GM19455 (cell line): ENCODE data around the gene KLHL42.
"Not testable (repeated sequence)": the region's sequence is repeated elsewhere in the genome, so short reads cannot be mapped to it uniquely, and the experiment has no call there.

ENCODE experiments used
- ATAC-seq: cut with Tn5 transposase; IDR thresholded peaks from one replicate; pipeline ENCODE4 v1.9.1; 2021; ENCODE audit not compliant: unreplicated experiment

Gene KLHL42, protein sequence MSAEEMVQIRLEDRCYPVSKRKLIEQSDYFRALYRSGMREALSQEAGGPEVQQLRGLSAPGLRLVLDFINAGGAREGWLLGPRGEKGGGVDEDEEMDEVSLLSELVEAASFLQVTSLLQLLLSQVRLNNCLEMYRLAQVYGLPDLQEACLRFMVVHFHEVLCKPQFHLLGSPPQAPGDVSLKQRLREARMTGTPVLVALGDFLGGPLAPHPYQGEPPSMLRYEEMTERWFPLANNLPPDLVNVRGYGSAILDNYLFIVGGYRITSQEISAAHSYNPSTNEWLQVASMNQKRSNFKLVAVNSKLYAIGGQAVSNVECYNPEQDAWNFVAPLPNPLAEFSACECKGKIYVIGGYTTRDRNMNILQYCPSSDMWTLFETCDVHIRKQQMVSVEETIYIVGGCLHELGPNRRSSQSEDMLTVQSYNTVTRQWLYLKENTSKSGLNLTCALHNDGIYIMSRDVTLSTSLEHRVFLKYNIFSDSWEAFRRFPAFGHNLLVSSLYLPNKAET

DNA sequence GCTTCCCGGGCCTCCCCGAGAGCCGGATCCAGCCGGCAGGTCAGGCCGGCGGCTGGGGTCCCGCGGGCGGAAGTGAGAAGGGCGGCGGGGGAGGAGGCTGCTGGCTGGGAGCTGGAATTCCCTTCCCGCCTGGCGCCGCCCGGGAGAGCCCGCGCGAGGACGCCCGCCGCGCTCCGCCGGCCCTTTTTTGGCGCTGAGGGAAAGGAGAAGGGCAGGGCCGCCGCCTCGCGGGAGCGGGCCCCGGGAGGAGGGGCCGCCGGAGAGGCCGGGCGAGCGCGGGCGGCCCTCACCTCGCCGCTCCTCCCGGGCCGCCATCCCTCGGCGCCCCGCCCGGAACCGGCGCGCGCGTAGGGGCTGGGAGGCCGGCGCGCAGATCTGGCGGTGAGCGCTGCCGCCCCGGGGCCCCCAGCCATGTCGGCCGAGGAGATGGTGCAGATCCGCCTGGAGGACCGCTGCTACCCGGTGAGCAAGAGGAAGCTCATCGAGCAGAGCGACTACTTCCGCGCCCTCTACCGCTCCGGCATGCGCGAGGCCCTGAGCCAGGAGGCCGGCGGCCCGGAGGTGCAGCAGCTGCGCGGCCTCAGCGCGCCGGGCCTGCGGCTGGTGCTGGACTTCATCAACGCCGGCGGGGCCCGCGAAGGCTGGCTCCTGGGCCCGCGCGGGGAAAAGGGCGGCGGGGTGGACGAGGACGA is at the start of gene KLHL42, which contains the start of gene MANSC4:
Gene KLHL42 (plus strand): TSS at position 314 of the 692 bp plus-strand sequence. CDS start 98 bp downstream, at position 412.
Gene MANSC4 (minus strand): TSS at position 317 of the 692 bp plus-strand sequence. CDS start 8,960 bp downstream, outside the sequence.
- peak; percentile 79 for ATAC-seq

DNA sequence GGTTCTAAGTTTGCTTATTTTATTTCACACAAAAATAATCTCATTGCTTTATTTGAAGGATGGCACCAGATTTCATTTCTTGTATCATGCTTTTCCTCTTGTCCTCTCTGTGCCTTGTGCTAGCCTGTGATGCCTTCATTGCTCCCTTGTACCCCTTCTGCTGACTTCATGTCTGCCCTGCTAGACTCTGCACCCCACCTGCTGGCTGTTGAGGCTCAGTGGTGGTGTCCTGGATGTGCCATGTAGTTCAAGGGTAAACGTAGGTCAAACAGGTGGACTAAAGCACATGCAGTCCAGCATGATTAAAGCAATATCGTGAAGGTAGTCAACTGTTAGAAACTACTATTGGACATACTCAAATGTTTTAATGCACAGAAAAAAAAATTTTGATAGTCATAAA is 47.8 kb upstream of the KLHL42 start:
- no peak for ATAC-seq

DNA sequence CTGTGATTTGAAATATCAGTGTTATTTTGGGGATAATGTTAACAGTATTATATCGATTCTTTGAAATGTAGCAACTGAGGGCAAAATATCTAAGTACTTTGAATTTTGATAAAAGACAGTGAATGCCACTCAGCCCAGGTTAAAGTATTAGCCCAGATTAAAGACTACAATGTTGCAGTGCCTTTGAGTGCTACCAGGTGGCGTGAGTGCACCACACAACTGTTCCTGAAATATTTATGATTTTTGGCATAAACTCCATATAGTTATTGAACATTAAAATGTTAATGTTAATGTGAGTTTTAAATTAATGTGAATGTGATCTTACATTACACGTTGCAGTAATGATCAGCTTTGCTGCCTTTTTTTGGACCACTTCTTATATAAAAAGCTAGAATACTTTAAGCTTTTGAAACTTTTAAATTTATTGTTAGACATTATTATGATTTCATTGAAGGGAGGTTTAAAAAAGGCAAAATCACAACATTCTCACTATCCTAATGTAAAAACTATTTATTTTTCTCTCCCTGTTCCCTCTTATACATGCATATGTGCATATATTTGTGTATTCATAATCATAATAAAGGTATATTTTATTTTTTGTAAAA is 46.9 kb upstream of the KLHL42 start:
- ATAC-seq: no peak

DNA sequence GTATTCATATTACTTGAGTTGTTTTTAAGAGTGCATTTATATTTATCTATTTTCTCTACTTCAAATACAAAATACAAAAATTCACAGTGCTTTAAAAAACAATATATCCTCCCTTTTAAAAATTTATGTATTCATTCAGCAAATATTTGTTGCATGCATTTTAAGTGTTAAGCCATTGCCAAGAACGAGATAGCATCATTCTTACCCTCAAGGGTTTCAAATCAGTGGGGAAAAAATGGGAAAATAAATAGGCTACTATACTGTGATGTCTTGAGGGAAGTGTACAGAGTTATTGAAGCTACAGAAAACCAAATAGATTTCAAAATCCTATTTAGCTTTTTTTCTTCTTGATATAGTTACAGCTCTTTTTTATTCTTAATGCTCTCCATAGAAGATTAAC is 46.2 kb upstream of the KLHL42 start:
- no peak for ATAC-seq

DNA sequence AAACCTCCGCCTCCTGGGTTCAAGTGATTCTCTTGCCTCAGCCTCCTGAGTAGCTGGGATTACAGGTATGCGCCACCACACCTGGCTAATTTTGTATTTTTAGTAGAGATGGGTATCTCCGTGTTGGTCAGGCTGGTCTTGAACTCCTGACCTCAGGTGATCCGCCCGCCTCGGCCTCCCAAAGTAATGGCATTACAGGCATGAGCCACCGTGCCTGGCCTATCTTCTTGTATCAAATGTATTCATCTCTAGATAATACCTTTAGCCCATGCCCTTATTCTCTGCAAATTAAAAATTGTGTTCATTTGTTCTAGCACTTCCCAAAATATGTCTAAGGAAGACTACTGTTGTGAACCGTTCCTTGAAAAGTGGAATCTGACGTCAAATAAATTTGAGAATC is 45.7 kb upstream of the KLHL42 start:
- ATAC-seq: not testable (repeated sequence)

DNA sequence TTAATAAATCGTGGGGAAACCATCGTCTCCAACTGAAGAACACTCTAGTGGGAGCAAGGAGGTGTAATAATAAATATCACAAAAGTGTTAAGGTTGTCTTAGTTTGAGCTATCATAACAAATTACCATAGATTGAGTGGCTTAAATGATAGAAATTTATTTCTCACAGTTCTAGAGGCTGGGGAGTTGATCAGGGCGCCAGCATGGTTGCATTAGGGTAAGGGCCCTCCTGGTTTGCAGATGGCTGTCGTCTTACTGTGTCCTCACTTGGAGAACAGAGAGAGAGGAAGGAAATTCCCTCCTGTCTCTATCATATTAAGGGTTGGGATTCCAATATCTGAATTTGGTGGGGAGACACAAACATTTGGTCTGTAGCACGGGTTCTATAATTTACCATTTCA is 36.4 kb upstream of the KLHL42 start:
- ATAC-seq: no peak

DNA sequence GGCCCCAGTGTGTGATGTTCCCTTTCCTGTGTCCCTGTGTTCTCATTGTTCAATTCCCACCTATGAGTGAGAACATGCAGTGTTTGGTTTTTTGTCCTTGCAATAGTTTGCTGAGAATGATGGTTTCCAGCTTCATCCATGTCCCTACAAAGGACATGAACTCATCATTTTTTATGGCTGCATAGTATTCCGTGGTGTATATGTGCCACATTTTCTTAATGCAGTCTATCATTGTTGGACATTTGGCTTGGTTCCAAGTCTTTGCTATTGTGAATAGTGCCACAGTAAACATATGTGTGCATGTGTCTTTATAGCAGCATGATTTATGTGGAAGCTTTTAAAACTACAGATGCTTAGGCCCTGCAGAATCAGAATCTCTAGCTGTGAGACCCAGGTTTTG is 34.3 kb upstream of the KLHL42 start:
- not testable (repeated sequence) for ATAC-seq

DNA sequence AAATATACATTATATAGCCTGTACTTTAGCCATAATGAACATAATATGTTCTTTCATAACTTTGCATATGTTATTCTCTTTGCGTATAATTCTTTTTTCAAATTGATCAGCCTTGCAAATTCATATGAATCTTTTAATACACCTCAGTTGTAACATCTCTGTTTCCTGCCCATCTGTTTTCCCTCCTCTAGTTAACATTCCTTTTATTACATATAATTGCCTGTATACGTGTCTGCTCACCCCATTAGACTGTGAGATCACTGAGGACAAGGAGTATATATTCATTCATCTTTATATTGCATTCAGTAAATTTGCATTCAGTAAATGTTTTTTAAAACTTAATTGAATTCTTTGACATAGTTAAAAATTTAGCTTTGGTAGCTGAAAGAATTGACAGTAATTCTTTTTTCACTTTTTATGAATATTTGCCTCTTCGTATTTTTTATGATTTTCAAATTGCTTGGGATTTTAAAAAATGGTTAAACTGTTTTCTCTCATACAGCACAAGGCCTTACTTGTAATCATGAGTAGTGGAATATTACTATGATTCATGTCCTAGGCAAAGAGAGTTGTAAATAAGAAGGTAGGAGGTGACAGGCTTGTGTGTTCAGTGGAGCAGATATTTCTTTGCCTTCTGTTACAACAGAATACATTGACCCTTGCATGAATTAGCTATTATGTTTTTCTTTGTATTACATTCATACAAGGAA is 32.8 kb upstream of the KLHL42 start:
- ATAC-seq: no peak

DNA sequence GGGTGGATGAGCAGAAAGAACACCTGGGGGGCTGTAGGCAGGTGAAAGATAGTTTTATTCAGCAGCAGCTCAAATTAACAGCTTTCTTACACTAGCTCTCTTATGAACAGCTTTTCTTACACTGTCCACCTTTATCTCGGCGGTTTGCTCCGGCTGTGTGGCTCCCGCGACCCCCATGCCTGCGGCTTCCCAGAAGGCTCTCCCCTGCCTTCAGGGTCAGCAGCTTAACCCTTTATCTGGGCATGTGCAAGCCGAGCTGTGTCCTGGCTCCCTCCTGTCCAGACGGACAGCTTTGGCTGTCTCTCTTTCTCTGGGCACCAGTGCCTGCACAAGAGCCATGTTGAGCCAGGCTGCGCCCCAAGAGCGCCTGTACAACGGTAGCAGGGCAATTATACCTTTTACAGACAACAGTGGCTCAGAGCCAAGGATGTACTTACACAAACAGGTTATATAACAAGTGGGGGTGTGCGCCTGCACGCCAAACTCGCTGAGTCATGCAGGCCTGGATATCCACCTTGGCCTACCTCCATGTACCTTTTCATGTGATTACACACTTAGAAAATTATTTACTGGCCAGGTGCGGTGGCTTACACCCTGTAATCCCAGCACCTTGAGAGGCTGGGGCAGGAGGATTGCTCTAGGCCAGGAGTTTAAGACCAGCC is 28.5 kb upstream of the KLHL42 start:
- no peak for ATAC-seq

DNA sequence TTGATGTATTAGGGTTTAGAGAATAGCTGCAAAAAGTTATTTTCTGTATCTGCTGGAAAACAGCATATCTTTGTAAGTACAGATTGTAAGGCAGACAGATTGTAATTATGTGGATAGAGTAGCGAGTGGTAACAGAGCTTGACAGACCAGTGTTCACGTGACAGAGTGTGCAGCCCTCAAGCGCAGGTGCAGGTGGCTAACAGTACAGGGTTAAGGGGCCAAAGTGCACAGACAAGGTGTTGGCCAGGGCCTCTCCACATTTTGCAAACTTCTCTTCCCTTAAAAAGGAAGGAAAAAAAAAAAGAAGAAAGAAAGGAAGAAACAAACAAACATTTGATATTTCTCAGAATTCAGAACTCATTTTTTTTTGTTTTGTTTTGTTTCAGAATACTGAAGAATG is 25.2 kb upstream of the KLHL42 start:
- ATAC-seq: no peak

DNA sequence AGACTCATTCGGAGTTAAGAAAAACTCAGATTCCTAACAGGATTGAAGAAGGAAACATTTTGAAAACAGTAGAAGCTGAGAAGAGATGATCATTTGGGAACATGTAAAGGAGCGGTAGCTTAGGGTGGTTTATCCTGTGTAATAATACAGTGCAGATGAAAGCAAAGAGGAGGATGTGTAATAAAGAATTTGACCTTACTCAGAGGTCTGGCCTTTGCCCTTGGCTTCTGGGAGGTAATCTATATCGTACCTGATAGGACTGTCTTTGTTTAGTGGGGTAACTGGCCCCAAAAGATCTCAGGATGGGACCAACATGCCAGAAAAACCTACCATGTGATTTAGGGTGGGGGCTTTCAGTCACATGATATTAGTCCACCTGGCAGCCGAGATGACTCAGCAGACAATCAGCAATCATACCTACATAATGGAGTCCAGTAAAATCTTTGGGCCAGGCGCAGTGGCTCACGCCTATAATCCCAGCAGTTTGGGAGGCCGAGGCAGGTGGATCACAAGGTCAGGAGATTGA is 23.3 kb upstream of the KLHL42 start:
- no peak for ATAC-seq

DNA sequence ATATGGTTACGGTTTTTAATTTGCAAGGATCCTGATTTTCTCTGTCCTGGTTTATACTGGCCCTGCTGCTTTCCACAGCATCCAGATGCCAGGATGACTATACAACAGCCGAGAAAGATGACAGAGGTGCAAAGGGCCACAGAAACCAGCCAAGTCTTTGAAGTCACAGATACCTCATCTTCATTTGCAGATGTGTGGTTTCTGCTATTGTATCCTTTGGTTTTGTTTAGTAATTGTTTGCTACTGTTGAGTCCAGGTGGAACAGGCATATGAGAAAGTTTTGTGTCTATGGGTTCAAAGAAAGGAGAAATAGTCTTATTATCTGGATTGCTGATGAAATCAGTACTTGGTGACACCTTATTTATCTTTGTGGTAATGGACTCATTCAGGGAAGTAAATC is 17.3 kb upstream of the KLHL42 start:
- ATAC-seq: no peak

DNA sequence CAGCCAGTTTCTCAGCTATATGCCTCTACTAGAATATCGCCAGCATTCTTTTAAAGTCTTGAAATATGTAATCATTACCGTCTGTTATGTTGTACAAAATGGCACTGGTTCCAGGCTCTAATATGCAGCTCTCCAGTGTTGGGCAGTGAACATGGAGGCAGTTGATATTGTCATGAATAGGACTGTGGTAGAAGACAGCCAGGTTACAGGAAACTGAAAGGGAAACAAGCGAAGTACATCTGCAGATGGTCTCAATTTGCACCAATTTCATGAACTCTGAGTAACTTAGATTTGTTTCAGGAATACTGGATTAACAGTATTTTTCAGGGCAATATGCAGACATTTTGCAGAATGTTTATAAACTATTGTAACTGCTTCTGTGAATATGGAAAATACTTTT is 13.4 kb upstream of the KLHL42 start:
- ATAC-seq: no peak

DNA sequence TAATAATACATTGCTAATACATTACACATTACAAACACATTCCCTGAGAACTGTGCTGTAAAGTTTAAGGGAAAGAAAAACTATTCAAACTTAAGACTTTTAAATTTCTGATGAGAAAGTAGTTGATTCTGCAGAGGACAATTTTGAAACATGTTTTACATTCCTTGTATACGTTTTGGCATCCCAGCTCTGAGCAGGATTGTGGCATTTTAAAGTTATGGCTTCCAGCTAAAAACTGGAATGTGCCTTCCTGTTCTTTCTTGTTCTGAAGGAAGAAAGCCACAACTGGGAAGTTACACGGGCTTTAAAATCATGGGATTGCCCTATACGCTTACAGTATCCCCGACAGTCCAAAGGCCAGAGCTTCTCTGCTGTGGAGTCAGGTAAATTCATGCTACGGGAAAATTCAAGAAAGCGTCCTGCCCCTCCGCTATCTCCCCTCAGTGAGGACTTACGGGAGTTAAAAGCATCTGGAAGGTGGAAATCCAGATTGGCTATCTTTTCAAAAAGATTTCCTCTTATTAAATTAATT is 10.8 kb upstream of the KLHL42 start:
- no peak for ATAC-seq

DNA sequence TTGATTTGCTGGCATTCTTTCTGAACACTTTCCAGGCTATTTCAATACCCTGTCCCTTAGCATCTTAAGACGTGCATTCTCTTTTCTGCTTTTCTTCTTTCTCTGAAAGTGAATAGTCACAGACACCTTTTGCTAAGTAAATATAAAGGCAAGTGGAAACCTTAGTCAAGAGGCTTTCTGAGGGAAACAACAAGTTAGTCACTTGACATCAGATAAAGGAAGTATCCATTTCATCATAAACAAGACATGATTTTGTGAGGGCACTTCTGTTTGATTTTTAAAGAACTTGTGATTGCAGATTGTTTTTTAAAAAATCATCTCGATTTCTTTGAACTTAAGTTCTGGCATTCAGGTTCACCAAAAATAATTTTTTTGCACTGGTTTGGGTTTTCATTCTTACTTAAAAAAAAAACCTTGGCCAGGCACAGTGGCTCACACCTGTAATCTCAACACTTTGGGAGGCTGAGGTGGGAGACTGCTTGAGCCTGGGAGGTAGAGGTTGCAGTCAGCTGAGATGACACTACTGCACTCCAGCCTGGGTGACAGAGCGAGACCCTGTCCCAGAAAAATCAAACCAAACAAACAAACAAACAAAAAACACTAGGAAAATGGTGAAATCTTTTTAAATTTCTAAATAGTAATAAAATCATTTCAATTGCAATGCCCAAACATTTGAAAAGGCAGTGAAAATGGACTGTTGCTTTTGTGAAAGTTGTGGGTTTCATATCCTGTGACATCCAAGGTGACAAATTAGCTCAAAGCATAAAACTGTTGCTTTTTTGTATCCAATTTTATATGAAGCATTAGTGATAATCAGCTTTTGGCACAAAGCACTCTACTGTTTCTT is 8.3 kb upstream of the KLHL42 start:
- ATAC-seq: no peak

DNA sequence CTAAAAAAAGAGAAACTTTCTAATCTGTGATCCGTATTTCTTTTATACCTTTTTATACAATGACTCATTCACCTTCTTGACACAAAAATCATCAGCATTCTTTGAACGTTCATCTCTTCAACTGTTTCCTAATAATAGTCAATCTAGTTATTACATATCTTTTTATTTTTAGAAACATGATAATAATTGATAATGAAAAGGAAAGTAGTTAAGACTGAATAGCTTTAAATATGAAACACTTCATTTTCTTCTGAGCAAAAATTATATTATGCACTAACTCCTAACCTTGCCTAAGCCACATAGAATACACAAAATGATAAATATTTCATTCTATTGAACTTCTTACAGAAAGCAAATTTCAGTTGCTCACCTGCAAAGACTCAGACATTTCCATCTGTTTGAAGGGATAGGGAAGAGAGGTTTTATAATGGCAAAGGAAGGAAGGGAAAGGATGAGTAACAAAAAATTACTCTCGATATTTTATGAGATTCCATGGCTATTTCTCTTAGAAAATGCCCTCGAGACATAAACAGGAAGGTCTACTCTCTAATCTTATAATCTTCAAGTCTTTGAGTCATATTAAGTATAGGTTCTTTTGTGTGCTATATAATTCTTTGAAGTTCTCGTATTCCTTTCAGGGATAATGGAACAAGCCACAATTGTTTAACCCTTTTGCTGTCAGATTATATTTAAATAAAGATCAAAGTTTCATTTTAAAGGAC is 7.5 kb upstream of the KLHL42 start:
- no peak for ATAC-seq

DNA sequence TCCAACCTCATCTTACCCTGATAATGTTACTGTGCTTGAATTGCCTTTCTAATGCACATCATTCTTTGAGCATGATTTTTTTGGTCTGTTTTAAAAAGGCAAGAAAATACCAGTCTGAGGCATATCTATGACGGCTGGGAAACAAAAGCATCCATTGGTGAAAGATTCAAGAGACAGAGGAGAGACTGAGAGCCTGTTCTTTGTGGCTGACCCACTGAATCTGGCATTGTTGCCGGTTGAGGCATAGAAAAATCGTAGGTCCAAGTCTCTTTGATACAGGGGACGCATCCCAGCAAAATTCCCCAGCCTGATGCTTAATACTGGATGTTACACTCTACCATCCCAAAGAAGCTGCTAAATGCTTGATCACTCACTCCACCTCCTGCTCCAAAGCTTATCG is 2.9 kb upstream of the KLHL42 start:
- ATAC-seq: no peak

DNA sequence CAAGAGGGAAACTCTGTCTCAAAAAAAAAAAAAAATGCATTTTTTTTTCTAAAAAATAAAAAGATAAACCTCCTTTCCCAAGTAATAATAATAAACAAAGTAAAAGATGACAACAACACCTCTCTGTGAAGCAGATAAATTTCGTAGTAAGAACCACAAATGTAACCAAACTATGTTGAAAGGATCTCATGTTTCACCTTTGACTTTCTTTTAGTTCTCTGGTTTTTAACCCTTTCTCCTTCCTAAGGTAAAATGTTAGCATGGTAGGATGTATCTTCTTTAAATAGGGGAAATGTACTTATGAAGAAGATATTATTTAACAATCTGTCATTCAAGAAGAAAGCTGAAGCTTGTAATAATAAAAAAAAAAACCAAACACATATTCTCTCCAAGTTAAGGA is 1.8 kb upstream of the KLHL42 start:
- no peak for ATAC-seq
